Spinal cord (tissue), 10 donors: ENCODE data around the gene TCF12. TPM values are rescaled to one million over a fixed set of nuclear protein-coding genes. Genes with fewer than 3 reads are reported as not detected.

Experiments
- DNase-seq, 6 donors: peaks; one replicate each; pipeline versions ENCODE4 v3.0.0 to v3.0.0-alpha.2; 2013 to 2015; ENCODE audit warnings: low spot score in 6 of 6, low read depth in 4 of 6
- H3K27ac ChIP-seq: one replicate; pipeline ENCODE4 v1.5.1; 2013; ENCODE audit warnings: low read depth, low read length, control low read depth
- H3K27me3 ChIP-seq: one replicate; pipeline ENCODE4 v1.6.1; 2013; ENCODE audit warnings: low read length; ENCODE audit not compliant: control insufficient read depth, insufficient read depth
- H3K36me3 ChIP-seq: one replicate; pipeline ENCODE4 v1.6.1; 2013; ENCODE audit warnings: low read length; ENCODE audit not compliant: control insufficient read depth, insufficient read depth
- H3K4me1 ChIP-seq: one replicate; pipeline ENCODE4 v1.6.1; 2013; ENCODE audit warnings: low read length; ENCODE audit not compliant: control insufficient read depth, insufficient read depth
- H3K4me3 ChIP-seq: one replicate; pipeline ENCODE4 v1.5.1; 2013; ENCODE audit warnings: low read depth, low read length, control low read depth
- H3K9me3 ChIP-seq: one replicate; pipeline ENCODE4 v1.6.1; 2013; ENCODE audit warnings: low read length; ENCODE audit not compliant: control insufficient read depth, insufficient read depth
- WGBS: methylation state at CpG from one replicate; pipeline ENCODE4 v1.1.5; 2013; ENCODE audit warnings: missing lambda C conversion rate; ENCODE audit not compliant: insufficient coverage; 5-methylcytosine and 5-hydroxymethylcytosine counted together
- long read RNA-seq, 4 donors: transcript quantifications; one replicate each; lab custom pipeline, GENCODE V29; 2026
- polyA plus RNA-seq, 2 donors: library from polyadenylated mRNA; unstranded; fragments of 120-200 nt; gene quantifications; one replicate each; pipeline ENCODE4 v1.2.1, GENCODE V29; 2013; ENCODE audit not compliant: insufficient read length in 2 of 2
- total RNA-seq, 2 donors: library from RNA; depleted of rRNA in 1 of 2; stranded (reverse); fragments of 120-200 nt in 1 of 2; fragments of >200 nt in 1 of 2; gene quantifications; one replicate each; pipeline versions ENCODE4 v1.2.3 to v1.2.4, GENCODE V29; 2013 to 2014
- donor health status: healthy.

The TCF12 gene
- 100 to 1,000 TPM; 142 to 183 TPM for total RNA-seq
- 100 to 1,000 TPM in 1 of 2 donors, 10 to 100 TPM in 1; 88.8 to 128 TPM for polyA plus RNA-seq
- long read RNA-seq, donor 1, full-length matches to known transcripts: 8 of 51 reads
- long read RNA-seq, donor 1, partial matches to known transcripts: 43 of 51 reads
- long read RNA-seq, donor 1, other reads (novel, unspliced or antisense): 0 of 51 reads
- long read RNA-seq, donor 2, full-length matches to known transcripts: 6 of 6 reads
- long read RNA-seq, donor 2, partial matches to known transcripts: 0 of 6 reads
- long read RNA-seq, donor 2, other reads (novel, unspliced or antisense): 0 of 6 reads
- long read RNA-seq, donor 3, full-length matches to known transcripts: 3 of 15 reads
- long read RNA-seq, donor 3, partial matches to known transcripts: 12 of 15 reads
- long read RNA-seq, donor 3, other reads (novel, unspliced or antisense): 0 of 15 reads
- long read RNA-seq, donor 4, full-length matches to known transcripts: 5 of 5 reads
- long read RNA-seq, donor 4, partial matches to known transcripts: 0 of 5 reads
- long read RNA-seq, donor 4, other reads (novel, unspliced or antisense): 0 of 5 reads

DNA sequence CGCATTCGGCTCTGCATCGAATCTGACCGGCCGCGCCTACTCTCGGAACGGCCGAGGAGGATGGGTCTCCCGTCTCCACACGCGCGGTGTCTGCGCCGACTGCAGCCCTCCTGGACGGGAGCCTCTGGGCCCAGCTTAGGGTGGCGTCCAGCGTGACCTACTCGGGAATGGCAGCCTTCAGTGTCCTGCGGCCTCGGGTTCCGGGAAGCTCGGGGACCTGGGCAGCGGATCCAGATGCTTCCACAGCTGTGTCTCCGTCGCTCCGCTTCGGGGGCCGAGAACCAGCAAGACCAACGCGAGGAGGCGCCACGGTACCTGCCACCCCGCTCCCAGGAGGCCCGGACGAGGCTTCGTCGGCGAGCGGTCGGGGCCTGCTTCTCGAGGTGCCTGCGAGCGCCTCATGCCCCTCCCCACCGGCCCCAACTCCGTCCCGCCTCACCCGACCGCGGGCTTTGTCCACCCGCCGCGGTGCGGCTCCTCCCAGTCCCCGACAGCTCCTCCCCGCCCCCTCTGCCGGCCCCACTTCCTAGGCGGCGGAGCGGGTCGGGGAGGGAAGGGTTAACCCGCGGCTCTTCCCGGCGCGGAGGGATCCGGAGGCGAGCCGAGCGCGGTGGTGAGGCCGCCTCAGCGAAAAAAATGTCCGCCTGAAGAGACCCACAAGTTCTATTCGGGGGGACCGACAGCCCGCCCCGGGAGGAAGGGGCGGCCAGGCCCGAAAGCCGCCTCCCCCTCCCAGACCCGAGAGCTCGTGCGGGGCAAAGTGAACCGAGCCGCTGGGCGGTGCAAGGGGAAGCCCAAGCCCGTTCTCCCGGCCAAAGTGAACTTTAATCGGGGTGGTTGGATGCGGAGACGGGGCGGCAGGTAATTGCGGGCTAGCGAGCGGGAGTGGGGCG lies at the start of gene TCF12:
TCF12 (plus strand) TSS at position 599 of the 893 bp plus-strand sequence. CDS start 1,270 bp downstream, outside the sequence.
- no peaks in the 10 kb centered on the region for H3K36me3 ChIP-seq
- WGBS: under 1% methylated on average over 94 of the region's 97 CpGs
- H3K9me3 ChIP-seq: no peaks in the 10 kb centered on the region
- peak within 1 kb of the TSS; percentile 87 for H3K4me3 ChIP-seq
- DNase-seq: peak; percentile 86 to 99 (median 94)
- H3K4me1 ChIP-seq: peaks cover 7% of the 10 kb centered on the region
- H3K27me3 ChIP-seq: no peaks in the 10 kb centered on the region
- H3K27ac ChIP-seq: peak within 1 kb of the TSS; percentile 97

DNA sequence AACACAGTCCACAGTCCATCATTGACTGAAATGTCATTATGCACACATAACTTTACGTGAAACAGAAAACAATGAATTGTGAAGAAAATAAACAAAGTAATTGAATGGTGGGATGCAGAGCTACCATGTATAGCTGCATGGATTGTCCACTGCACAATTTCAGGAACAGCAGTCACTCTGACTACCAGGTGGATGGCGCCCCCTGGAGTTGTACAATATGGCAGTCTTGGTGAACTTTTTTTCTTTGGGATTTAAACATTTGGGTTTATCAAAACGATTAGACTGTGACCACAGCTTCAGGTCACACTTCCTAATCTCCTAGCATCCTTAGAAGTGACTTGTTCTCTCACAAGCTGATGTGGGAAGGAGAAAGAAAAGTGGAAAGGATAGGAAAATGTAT lies 48.9 kb upstream of the TCF12 start:
- H3K27ac ChIP-seq: no peak overlapping the region
- no peak overlapping the region for H3K4me3 ChIP-seq
- 50% methylated on average over 1 of the region's 3 CpGs for WGBS
- no peaks in the 10 kb centered on the region for H3K27me3 ChIP-seq
- H3K4me1 ChIP-seq: no peaks in the 10 kb centered on the region
- no peaks in the 10 kb centered on the region for H3K36me3 ChIP-seq
- no peaks in the 10 kb centered on the region for H3K9me3 ChIP-seq
- DNase-seq: peak in 3 of 6 donors; percentile 21 to 57 (median 48)

DNA sequence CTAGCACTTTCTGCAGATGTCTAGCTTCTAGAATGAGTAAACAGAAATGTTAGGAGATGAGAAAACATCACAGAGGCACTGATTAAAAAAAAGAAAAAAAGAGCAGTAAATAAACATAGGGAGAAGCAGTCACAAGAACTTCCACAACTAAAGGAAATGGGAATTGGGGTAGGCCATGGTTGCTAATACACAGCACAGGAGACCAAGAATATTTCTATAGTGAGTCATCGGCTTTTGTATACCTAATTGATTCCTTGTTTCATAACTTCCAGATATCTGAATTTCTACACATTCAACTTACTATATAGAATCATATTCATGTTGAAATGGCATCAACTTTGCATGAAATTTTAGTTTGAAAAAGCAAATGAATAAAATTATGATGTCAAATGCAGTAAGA lies 47.3 kb upstream of the TCF12 start:
- no peaks in the 10 kb centered on the region for H3K27me3 ChIP-seq
- H3K4me3 ChIP-seq: no peak overlapping the region
- no CpG with 5 or more reads among the region's 1 CpG for WGBS
- no peaks in the 10 kb centered on the region for H3K4me1 ChIP-seq
- H3K9me3 ChIP-seq: no peaks in the 10 kb centered on the region
- H3K36me3 ChIP-seq: no peaks in the 10 kb centered on the region
- DNase-seq: no peak
- no peak overlapping the region for H3K27ac ChIP-seq

DNA sequence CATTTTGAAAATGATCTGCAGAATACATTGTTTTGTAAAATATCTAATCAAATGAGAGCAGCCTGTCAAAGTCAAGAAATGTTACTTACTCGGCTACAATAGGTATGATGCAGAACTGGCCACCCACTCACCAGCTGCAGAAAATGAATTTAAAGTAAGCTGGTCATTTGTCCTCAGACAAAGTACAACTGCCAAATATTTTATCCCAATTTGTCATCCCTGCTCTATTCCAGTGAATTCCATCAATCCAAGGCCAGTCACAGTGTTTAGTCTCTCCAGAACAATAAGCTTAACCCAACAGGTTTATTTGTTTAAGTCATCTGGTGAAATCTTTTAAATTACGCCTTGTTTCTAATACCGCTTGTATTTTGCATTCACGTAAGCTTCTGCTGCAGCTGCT lies 46.6 kb upstream of the TCF12 start:
- Histone ChIP-seq H3K4me3 (no peak overlapping the region), H3K27ac (peak overlapping the region; percentile 71), H3K9me3 (no peaks in the 10 kb centered on the region), H3K4me1 (no peaks in the 10 kb centered on the region), H3K27me3 (no peaks in the 10 kb centered on the region), H3K36me3 (no peaks in the 10 kb centered on the region)
- 33% methylated on average over 1 of the region's 4 CpGs for WGBS
- DNase-seq: peak in 2 of 6 donors; percentile 11 to 25

DNA sequence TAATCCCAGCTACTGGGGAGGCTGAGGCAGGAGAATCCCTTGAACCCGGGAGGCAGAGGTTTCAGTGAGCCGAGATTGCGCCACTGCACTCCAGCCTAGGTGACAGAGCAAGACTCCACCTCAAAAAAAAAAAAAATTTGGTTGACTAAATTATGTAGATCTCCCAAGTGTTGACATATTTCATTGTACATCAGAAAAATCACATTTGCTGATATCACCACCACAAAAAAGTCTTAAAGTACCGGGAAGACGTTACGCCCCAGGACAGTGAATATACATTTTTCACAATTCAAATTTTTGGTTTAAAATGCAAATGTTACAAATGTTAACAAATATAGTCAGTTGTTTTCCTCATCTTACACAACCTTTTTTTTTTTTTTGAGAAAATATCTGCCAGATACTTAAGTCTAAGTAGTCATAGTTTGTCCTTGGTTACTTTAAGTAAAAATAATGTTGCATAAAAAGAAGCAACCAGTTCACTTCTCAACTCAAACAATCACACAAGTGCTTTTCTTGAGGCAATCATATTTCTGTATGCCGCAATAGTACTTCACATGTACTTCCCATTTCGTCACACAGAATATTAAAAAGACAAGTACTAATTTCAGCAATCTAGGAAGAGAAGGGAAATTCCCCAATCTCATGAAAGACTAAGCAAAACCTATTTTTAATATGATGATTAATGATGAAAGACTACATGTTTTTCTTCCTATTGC lies 41.0 kb upstream of the TCF12 start:
- H3K27me3 ChIP-seq: no peaks in the 10 kb centered on the region

DNA sequence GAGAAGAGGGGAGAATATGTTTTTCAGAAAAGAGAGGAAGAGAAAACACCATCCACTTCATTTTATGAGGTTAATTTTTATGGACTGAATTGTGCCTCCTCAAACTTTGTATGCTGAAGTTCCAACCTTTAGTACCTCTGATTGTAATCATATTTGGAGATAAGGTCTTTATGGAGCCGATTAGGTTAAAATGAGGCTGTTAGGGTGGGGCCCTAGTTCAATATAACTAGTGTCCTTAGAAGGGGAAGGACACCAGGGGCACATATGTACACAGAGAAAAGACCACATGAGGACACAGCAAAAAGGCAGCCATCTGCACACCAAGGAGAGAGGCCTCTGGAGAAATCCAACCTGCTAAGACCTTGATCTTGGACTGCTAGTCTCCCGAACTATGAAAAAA lies 38.9 kb upstream of the TCF12 start:
- H3K4me3 ChIP-seq: no peak overlapping the region
- DNase-seq: no peak
- no peaks in the 10 kb centered on the region for H3K36me3 ChIP-seq
- 71% methylated on average over 1 of the region's 2 CpGs for WGBS
- H3K9me3 ChIP-seq: no peaks in the 10 kb centered on the region
- no peaks in the 10 kb centered on the region for H3K4me1 ChIP-seq
- no peaks in the 10 kb centered on the region for H3K27me3 ChIP-seq
- H3K27ac ChIP-seq: no peak overlapping the region

More for the DNA sequence above, 41.0 kb upstream of the TCF12 start:
- no peak overlapping the region for H3K4me3 ChIP-seq
- no peak for DNase-seq
- H3K9me3 ChIP-seq: no peaks in the 10 kb centered on the region
- H3K36me3 ChIP-seq: no peaks in the 10 kb centered on the region
- no CpG with 5 or more reads among the region's 8 CpGs for WGBS
- H3K27ac ChIP-seq: no peak overlapping the region
- no peaks in the 10 kb centered on the region for H3K4me1 ChIP-seq

DNA sequence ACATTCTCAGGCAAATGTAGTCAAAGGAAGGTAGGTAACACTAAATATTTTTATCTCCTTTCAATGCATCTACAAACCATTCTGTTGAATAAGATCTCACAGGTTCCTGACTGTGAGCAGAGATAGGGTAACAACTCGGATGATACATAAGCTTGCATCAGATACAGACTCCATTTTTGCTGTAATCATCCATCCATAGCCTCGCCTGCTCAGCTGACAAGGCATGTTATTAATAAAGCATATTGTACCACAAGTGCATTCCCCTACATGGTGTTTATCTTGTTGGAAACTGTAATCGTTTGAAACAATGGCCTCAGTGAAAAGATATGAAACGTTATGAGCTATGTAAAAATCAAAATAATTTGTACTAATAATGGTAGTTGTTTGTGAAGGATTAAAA lies 35.4 kb upstream of the TCF12 start:
- peaks cover 3% of the 10 kb centered on the region for H3K36me3 ChIP-seq
- peaks cover 6% of the 10 kb centered on the region for H3K4me1 ChIP-seq
- WGBS: 75% methylated on average over 2 of the region's 4 CpGs
- no peaks in the 10 kb centered on the region for H3K27me3 ChIP-seq
- no peaks in the 10 kb centered on the region for H3K9me3 ChIP-seq
- no peak overlapping the region for H3K4me3 ChIP-seq
- no peak overlapping the region for H3K27ac ChIP-seq
- peak in 1 of 6 donors; percentile 42 for DNase-seq

DNA sequence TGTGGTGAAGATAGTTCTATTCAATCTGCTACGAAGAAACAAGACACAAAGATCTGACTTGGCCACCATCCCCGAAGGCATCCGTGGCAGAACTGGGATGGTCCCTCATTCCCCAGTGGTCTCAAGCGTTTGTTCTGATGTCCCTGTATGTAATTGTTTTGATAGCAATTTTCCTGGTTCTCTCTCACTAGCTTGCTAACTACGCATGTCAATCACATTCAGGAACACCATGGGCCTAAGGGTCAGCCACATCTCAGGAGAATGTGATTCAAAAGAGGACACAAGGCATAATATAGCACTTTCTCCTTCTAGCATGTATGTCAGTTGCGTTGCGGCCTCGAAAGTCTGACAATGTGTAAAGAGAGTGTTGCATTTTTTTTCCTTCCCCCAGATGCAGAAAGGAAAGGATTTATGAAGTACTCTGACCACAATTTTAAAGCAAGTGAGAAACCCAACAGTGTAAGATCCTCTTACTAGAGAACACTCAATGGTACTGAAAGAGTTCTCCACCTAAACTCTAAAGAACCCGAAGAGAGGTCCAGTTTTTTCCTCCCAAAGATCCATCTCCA lies 32.0 kb upstream of the TCF12 start:
- Histone ChIP-seq H3K36me3 (peaks cover 8% of the 10 kb centered on the region), H3K9me3 (no peaks in the 10 kb centered on the region), H3K27me3 (no peaks in the 10 kb centered on the region), H3K4me3 (peak overlapping the region; percentile 77), H3K27ac (peak overlapping the region; percentile 97), H3K4me1 (peaks cover 6% of the 10 kb centered on the region)
- peak in 1 of 6 donors; percentile 25 for DNase-seq
- WGBS: 0% methylated on average over 1 of the region's 9 CpGs
